Endothelial cell of umbilical vein (primary cell): ENCODE data around the gene UBAP1. TPM values are rescaled to one million over a fixed set of nuclear protein-coding genes. Genes with fewer than 3 reads are reported as not detected.

Experiments
- BruUV-seq: library from RNA; stranded (reverse); fragments of 400-500 nt; replicated peaks from 2 replicates; lab custom pipeline; 2021; lab: Mats Ljungman, UMichigan
- CTCF ChIA-PET: fragments of 300-600, 350-600 bp; sonication (Branson Sonifier 250); formaldehyde crosslinking; loops from one replicate; lab custom pipeline; 2021; ENCODE audit warnings: antibody characterized with exemption, inconsistent platforms; lab: Charles Lee
- POLR2A ChIA-PET: fragments of 300-600, 350-600 bp; sonication (Branson Sonifier 250); formaldehyde crosslinking; loops from one replicate; lab custom pipeline; 2021; ENCODE audit warnings: antibody characterized with exemption, inconsistent platforms; lab: Charles Lee
- DNase-seq: peaks from one replicate; pipeline ENCODE4 v3.0.0-alpha.2; 2011; ENCODE audit warnings: low read depth, low spot score
- FAIRE-seq: peaks from 2 replicates; lab custom pipeline; 2011; peaks lifted over from hg19 to GRCh38; lab: Jason Lieb, UNC
- H2AFZ ChIP-seq: 2 replicates; pipeline ENCODE4 v1.6.0; 2012; ENCODE audit warnings: low read depth, low read length, control low read depth, inconsistent platforms
- H3K27ac ChIP-seq: 2 replicates; pipeline ENCODE4 v1.5.1; 2011; ENCODE audit warnings: low read depth, mild to moderate bottlenecking, control low read depth, low read length, moderate library complexity; ENCODE audit not compliant: insufficient read depth
- H3K27me3 ChIP-seq, 2 experiments: 2 replicates each; pipeline versions ENCODE4 v1.6.0 to v1.6.1; 2011; ENCODE audit warnings: low read length in 2 of 2, mixed read lengths in 1 of 2; ENCODE audit not compliant: control insufficient read depth in 2 of 2, insufficient read depth in 2 of 2
- H3K36me3 ChIP-seq, 2 experiments: 2 replicates in 1 of 2; 3 replicates in 1 of 2; pipeline ENCODE4 v1.5.1; 2011; ENCODE audit warnings: low read length in 2 of 2, mild to moderate bottlenecking in 1 of 2, moderate library complexity in 1 of 2; ENCODE audit not compliant: control insufficient read depth in 2 of 2, insufficient read depth in 2 of 2; ENCODE audit errors: extremely low read depth in 1 of 2
- H3K4me1 ChIP-seq: 3 replicates; pipeline ENCODE4 v1.5.1; 2011; ENCODE audit warnings: mild to moderate bottlenecking, low read length; ENCODE audit not compliant: control insufficient read depth, insufficient read depth; ENCODE audit errors: extremely low read depth
- H3K4me2 ChIP-seq: 2 replicates; pipeline ENCODE4 v1.6.1; 2011; ENCODE audit warnings: low read length, control low read depth, mixed read lengths; ENCODE audit not compliant: insufficient read depth
- H3K4me3 ChIP-seq, 3 experiments: fragments of 200-600 bp in 1 of 3; sonication (generic), shearing (Covaris generic) in 1 of 3; replicated peaks in 1 of 3; 2 replicates each; pipeline ENCODE4 v1.5.1; 2011 to 2016; ENCODE audit warnings: control low read depth in 3 of 3, low read length in 3 of 3, mild to moderate bottlenecking in 2 of 3, inconsistent platforms in 1 of 3, low read depth in 1 of 3, moderate library complexity in 1 of 3; ENCODE audit not compliant: insufficient read depth in 1 of 3
- H3K79me2 ChIP-seq: 2 replicates; pipeline ENCODE4 v1.6.0; 2012; ENCODE audit warnings: low read length, inconsistent platforms; ENCODE audit not compliant: control insufficient read depth, insufficient read depth
- H3K9ac ChIP-seq: replicated peaks from 2 replicates; pipeline ENCODE3; 2011; ENCODE audit warnings: low read length, control low read depth; ENCODE audit not compliant: insufficient read depth; ENCODE audit errors: extremely low read depth
- H3K9me1 ChIP-seq: replicated peaks from 3 replicates; pipeline ENCODE4 v1.6.0; 2011; ENCODE audit warnings: mild to moderate bottlenecking, low read length; ENCODE audit not compliant: control insufficient read depth, insufficient read depth; ENCODE audit errors: extremely low read depth
- H3K9me3 ChIP-seq: replicated peaks from 2 replicates; pipeline ENCODE4 v1.5.1; 2012; ENCODE audit warnings: low read length, inconsistent platforms; ENCODE audit not compliant: control insufficient read depth, insufficient read depth
- H4K20me1 ChIP-seq: replicated peaks from 2 replicates; pipeline ENCODE3; 2011; ENCODE audit warnings: mild to moderate bottlenecking, low read length; ENCODE audit not compliant: control insufficient read depth, insufficient read depth; ENCODE audit errors: extremely low read depth
- CTCF ChIP-seq, 2 donors: IDR thresholded peaks; 1 replicate in 1 of 2; 2 replicates in 1 of 2; pipeline ENCODE4 v1.5.1; 2011; ENCODE audit warnings: low read length in 2 of 2, mild to moderate bottlenecking in 2 of 2, moderate library complexity in 2 of 2, control low read depth in 1 of 2, inconsistent platforms in 1 of 2, low read depth in 1 of 2; ENCODE audit not compliant: insufficient read depth in 1 of 2; ENCODE audit errors: extremely low read depth in 1 of 2
- EZH2 ChIP-seq: IDR thresholded peaks from 2 replicates; pipeline ENCODE4 v1.6.1; 2012; ENCODE audit warnings: borderline replicate concordance, low read depth, mild to moderate bottlenecking, moderate library complexity, low read length, inconsistent platforms; ENCODE audit not compliant: severe bottlenecking
- FOS ChIP-seq: IDR thresholded peaks from 2 replicates; pipeline ENCODE4 v1.6.1; 2011; ENCODE audit warnings: mild to moderate bottlenecking, low read length, moderate library complexity, borderline replicate concordance; ENCODE audit not compliant: insufficient read depth
- GATA2 ChIP-seq: IDR thresholded peaks from 2 replicates; pipeline ENCODE4 v1.7.0; 2011; ENCODE audit warnings: low read depth, mild to moderate bottlenecking, moderate library complexity, mixed read lengths, low read length; ENCODE audit not compliant: insufficient read length, insufficient read depth
- JUN ChIP-seq: IDR thresholded peaks from 2 replicates; pipeline ENCODE4 v1.6.1; 2011; ENCODE audit warnings: borderline replicate concordance, low read depth; ENCODE audit not compliant: insufficient read length, insufficient read depth
- MAX ChIP-seq: IDR thresholded peaks from 2 replicates; pipeline ENCODE4 v1.6.1; 2011; ENCODE audit not compliant: insufficient read depth, insufficient read length
- MYC ChIP-seq: IDR thresholded peaks from one replicate; pipeline ENCODE4 v1.6.1; 2011; ENCODE audit warnings: mild to moderate bottlenecking, low read depth, low read length
- POLR2A ChIP-seq: IDR thresholded peaks from 2 replicates; pipeline ENCODE4 v1.6.1; 2012; ENCODE audit warnings: low read depth, mild to moderate bottlenecking, control low read depth, low read length
- POLR2AphosphoS5 ChIP-seq: IDR thresholded peaks from 2 replicates; pipeline ENCODE4 v1.6.1; 2012; ENCODE audit warnings: low read depth, mild to moderate bottlenecking, control low read depth, low read length, moderate library complexity; ENCODE audit not compliant: insufficient read depth
- dilution Hi-C: fragments of 300-500 bp; cut with MboI; formaldehyde crosslinking; loops from one replicate; pipeline ENCODE4 v1.15.0; 2019; ENCODE audit warnings: low sequenced_read_pairs; ENCODE audit not compliant: extremely low pct_ligation_motif_present
- intact Hi-C: fragments of 100-400 bp; cut with micrococcal nuclease; formaldehyde crosslinking; loops from one replicate; pipeline ENCODE4 v1.10.0; 2022
- polyA plus RNA-seq, 4 experiments: library from polyadenylated mRNA; depleted of rRNA in 3 of 4; stranded (reverse) in 3 of 4; unstranded in 1 of 4; fragments of >200 nt; gene quantifications; 2 replicates each; pipeline versions ENCODE4 v1.2.1 to v1.2.3, GENCODE V29; 2011 to 2012; ENCODE audit warnings: missing spikeins in 1 of 4
- total RNA-seq: library from RNA; stranded (reverse); gene quantifications from 2 replicates; pipeline ENCODE4 v1.2.3, GENCODE V29; 2021

The UBAP1 gene
- total and polyA plus RNA-seq, 2 donors (not counting 3 experiments of a cell fraction or from before 2014, with no cell fraction given): 38.8 TPM

GRCh38 chr9:34140853-34141252 is 38.0 kb upstream of the UBAP1 start:
- BruUV-seq: no TSS peak
- ChIA-PET CTCF (interaction anchor here (2.4 kb wide), 1 partner anchor 112 kb away, joined by 10 read pairs; no protein-coding TSS in a partner anchor), POLR2A (no interaction called here)
- intact Hi-C loops (no loop called here), dilution Hi-C loops (no loop called here)
- no peak overlapping the region for H3K27ac ChIP-seq
- H3K9ac ChIP-seq: no peak overlapping the region
- no peak overlapping the region for H3K4me2 ChIP-seq
- TF ChIP-seq JUN: no peak
- no peak for TF ChIP-seq POLR2AphosphoS5
- TF ChIP-seq MYC: no peak
- TF ChIP-seq MAX: no peak
- no peak for TF ChIP-seq POLR2A
- no peak for TF ChIP-seq EZH2
- TF ChIP-seq GATA2: no peak
- no peak for TF ChIP-seq CTCF (IDR thresholded peaks at IDR 0.05; ENCODE audit: extremely low read depth in 1 of 2, insufficient read depth in 1 of 2, low read depth in 1 of 2, low read length in 2 of 2)
- no peak for TF ChIP-seq FOS
- no peaks in the 10 kb centered on the region for H3K9me1 ChIP-seq
- FAIRE-seq (no peak), DNase-seq (no peak)
- H3K9me3 ChIP-seq: no peaks in the 10 kb centered on the region
- no peaks in the 10 kb centered on the region for H3K36me3 ChIP-seq
- H3K27me3 ChIP-seq: no peaks in the 10 kb centered on the region
- no peaks in the 10 kb centered on the region for H3K4me1 ChIP-seq
- H4K20me1 ChIP-seq: no peaks in the 10 kb centered on the region
- H2AFZ ChIP-seq: no peak overlapping the region
- H3K4me3 ChIP-seq: no peak overlapping the region
- no peaks in the 10 kb centered on the region for H3K79me2 ChIP-seq
